Prostate gland (tissue), 2 donors: Measurements from ENCODE around the gene LAMA1.

Experiments
- POLR2A ChIP-seq: fragments of 450-650 bp; IDR thresholded peaks from one replicate; pipeline ENCODE4 v1.6.1; 2016; ENCODE audit warnings: antibody characterized with exemption, mild to moderate bottlenecking
- TF ChIP-seq, protein P1 (sequence below), 4 experiments: fragments of 200-600 bp in 2 of 4; fragments of 450-650 bp in 2 of 4; sonication (generic) in 2 of 4; IDR thresholded peaks; 1 replicate in 3 of 4; 2 replicates in 1 of 4; pipeline ENCODE4 v1.5.1; 2016 to 2019; ENCODE audit warnings: antibody characterized with exemption in 4 of 4, mild to moderate bottlenecking in 2 of 4, moderate library complexity in 2 of 4

DNA sequence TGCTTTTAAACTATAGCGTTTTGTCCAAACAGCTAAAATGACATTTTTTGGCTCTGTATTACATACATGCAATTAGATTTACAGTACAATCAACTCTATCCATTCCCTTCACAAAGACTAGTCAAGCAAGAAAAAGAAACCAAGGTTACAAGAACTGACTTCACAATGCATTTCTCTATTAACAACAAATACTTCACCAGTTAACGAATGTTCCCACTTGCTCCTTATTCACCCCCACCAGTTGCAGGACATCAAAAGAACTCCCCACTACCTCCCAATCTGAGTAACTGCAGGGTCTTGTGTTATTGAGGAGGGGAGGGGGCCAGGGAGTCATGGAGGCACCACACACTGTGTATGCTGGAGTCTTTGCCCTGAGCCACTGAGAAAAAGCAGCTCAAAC is 34.9 kb downstream of the LAMA1 start:
- TF ChIP-seq, protein P1, sequence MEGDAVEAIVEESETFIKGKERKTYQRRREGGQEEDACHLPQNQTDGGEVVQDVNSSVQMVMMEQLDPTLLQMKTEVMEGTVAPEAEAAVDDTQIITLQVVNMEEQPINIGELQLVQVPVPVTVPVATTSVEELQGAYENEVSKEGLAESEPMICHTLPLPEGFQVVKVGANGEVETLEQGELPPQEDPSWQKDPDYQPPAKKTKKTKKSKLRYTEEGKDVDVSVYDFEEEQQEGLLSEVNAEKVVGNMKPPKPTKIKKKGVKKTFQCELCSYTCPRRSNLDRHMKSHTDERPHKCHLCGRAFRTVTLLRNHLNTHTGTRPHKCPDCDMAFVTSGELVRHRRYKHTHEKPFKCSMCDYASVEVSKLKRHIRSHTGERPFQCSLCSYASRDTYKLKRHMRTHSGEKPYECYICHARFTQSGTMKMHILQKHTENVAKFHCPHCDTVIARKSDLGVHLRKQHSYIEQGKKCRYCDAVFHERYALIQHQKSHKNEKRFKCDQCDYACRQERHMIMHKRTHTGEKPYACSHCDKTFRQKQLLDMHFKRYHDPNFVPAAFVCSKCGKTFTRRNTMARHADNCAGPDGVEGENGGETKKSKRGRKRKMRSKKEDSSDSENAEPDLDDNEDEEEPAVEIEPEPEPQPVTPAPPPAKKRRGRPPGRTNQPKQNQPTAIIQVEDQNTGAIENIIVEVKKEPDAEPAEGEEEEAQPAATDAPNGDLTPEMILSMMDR (IDR thresholded peaks at IDR 0.05): no peak
- no peak for TF ChIP-seq POLR2A
